CD4-positive, alpha-beta T cell treated with Interferon gamma for 1 hour (primary cell): ENCODE results near the gene NPHP1.
"Not testable (repeated sequence)": the region's sequence is repeated elsewhere in the genome, so short reads cannot be mapped to it uniquely, and the experiment has no call there.

ENCODE experiments used
- DNase-seq: peaks from one replicate; pipeline ENCODE4 v3.0.0-alpha.2; 2020

The NPHP1 gene

DNA sequence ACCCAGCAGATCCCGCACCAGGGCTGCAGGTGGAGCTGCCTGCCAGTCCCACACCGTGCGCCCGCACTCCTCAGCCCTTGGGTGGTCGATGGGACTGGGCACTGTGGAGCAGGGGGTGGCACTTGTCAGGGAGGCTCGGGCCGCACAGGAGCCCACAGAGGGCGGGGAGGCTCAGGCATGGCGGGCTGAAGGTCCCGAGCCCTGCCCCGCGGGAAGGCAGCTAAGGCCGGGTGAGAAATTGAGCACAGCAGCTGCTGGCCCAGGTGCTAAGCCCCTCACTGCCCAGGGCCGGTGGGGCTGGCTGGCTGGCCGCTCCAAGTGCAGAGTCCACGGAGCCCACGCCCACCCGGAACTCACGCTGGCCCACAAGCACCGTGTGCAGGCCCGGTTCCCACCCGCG, 14.6 kb downstream of the NPHP1 start:
- DNase-seq, result not testable (repeated sequence)

DNA sequence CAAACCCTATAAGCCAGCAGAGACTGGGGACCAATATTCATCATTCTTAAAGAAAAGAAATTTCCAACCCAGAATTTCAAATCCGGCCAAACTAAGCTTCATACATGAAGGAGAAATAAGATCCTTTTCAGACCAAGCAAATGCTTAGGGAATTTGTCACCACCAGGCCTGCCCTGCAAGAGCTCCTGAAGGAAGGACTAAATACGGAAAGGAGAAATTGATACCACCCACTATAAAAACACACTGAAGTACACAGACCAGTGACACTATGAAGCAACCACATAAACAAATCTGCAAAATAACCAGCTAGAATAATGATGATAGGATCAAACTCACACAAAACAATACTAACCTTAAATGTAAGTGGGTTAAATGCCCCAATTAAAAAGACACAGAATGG, 22.4 kb downstream of the NPHP1 start:
- DNase-seq, result no peak

DNA sequence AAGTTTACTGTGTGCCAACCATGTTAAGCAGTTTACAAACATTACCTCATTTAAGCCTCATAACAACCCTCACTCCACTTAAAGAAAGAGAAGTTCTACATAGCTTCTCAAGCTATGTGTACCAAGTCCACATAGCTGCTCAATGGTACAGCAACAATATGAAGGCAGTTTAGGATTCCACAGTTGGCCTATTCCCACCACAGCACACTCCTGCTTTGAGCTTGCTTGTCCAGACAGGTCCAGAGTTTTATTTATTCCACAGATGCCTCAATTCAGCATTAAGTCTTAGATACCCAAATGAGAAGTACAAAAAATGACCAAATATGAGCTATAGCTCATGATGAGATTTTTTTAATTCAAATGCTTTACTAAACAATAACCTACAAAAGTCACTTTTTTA, 24.8 kb downstream of the NPHP1 start:
- no peak for DNase-seq

DNA sequence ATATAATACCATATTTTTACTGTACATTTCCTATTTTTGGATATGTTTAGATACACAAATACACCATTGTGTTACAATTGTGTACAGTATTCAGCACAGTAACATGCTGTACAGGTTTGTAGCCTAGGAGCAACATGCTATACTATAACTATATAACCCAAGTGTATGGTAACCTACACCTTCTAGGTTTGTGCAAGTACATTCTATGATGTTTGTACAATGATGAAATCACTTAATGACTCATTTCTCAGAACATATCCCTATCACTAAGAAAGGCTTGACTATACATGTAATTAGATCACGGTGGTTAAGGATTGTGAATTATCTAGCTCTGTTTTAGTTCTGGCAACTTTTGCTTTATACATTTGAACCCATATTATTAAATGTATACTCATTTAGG, 31.3 kb downstream of the NPHP1 start:
- no peak for DNase-seq

DNA sequence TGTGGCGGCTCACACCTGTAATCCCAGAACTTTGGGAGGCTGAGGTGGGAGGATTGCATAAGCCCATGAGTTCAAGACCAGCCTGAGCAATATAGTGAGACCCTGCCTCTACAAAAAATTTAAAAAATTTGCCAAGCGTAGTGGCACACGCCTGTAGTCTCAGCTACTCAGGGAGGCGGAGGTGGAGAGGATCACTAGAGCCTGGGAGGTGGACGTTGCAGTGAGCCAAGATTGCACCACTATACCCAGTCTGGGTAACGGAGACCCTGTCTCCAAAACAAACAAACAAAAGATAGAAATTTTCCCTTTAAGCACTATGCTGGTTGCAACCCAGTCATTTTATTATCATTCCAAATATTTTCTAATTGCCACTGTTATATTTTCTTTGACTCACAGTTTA, 32.3 kb downstream of the NPHP1 start:
- DNase-seq, result no peak

DNA sequence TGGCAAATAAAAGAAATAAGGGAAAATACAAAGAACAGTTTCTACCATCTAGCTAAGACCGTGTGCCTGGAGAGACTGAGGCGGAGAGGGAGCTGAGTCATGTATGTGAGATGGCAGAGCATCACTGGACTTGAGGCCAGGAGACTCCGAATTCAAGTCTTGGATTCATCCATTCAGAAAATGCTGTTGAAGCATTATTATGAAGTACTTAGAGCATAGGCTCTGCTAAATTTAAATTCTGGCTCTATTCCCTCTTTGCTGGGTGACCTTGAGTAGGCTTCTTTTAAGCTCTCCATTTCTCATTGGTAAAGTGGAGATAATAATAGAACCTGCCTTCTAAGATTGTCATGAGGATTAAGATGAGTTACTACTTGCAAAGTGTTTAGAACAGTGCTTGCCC, 34.7 kb downstream of the NPHP1 start:
- no peak for DNase-seq

DNA sequence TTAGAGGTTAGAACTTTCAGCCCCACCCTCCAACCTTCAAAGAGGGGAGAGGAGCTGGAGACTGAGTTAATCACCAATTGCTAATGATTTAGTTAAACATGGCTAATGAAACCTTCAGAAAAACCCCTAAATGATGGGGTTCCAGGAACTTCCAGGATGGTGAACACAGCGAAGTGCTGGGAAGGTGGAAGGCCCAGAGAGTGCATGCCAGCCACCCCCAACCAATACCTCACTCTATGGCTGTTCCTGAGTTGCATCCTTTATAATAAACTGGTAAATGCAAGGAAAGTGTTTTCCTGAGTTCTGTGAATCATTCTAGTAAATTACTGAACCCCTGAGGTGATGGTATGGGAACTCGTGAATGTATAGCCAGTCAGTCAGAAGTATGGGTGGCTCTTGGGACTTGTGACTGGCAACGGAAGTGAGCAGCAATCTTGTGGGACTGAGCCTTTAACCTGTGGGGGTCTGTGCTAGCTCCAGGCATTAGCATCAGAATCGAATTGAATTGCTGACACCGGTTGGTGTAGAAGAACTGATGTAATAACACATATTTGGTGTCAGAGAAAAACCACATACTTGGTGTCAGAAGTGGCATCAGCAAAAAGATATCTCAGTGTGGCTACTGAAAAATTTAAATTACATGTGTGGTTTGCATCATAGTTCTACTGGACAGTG, 37.4 kb downstream of the NPHP1 start:
- no peak for DNase-seq

DNA sequence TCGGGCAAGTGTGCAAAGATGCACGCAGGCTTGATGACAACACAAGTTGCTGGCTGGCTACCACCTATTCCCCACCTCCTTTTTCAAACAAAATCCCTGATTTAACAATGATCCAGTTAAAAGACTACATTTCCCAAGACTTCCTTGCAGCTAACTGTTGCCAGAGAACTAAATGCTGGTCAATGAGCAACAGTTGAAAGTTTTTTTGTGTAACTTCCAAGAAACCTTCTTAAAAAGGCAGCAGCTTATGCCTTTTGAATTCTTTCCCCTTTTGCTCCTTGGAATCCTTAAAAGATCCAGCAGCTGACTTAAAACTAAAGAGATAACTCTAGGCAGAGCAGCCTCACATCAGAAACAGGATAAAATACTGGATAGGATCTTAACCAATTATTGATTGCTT, 38.5 kb downstream of the NPHP1 start:
- DNase-seq, result no peak

DNA sequence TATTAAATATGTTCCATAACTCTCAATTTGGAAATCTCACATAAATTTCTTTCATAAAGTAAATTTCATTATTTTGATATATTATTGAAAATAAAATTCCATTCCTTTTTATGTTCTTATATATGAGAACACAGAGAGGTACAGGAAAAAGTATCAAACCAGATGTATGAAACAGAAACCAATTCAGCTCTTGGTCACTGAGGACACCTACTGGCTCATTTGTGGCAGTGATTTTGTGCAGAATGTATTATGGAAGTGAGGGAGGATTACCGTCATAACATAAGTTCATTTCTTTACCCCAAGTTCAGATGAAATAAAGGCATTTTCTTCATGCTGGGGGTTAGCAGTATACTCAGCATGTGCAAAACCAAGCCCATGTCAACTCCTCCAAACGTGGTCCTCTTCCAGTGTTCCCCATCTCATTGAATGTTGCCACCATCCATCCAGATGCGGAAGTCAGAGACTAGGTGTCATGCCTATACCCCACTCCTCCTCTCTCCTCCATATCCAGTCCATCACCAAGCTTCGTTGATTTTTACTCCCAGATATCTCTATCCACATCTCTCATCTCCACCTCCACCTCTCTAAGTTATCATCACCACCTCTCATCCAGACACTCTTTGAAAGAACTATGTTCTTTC, 47.5 kb downstream of the NPHP1 start:
- no peak for DNase-seq

DNA sequence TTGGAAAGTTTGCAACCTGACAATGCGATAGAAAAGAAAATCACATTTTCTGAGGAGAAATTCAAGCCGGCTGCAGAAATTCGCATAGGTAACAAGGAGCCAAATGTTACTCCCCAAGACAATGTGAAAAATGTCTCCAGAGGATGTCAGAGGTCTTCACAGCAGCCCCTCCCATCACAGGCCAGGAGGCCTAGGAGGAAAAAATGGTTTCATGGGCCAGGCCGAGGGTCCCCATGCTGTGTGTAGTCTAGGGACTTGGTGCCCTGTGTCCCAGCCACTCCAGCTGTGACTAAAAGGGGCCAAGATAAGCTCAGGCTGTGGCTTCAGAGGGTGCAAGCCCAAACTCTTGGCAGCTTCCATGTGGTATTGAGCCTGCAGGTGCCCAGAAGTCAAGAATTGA, 50.0 kb downstream of the NPHP1 start:
- DNase-seq, result not testable (repeated sequence)

DNA sequence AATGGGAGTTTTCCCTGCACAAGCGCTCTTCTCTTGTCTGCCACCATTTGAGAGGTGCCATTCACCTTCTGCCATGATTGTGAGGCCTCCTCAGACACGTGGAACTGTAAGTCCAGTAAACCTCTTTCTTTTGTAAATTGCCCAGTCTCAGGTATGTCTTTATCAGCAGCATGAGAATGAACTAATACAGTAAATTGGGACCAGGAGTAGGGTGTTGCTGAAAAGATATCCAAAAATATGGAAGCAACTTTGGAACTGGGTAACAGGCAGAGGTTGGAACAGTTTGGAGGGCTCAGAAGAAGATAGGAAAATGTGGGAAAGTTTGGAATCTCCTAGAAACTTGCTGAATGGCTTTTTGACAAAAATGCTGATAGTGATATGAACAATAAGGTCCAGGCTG, 50.6 kb downstream of the NPHP1 start:
- not testable (repeated sequence) for DNase-seq

DNA sequence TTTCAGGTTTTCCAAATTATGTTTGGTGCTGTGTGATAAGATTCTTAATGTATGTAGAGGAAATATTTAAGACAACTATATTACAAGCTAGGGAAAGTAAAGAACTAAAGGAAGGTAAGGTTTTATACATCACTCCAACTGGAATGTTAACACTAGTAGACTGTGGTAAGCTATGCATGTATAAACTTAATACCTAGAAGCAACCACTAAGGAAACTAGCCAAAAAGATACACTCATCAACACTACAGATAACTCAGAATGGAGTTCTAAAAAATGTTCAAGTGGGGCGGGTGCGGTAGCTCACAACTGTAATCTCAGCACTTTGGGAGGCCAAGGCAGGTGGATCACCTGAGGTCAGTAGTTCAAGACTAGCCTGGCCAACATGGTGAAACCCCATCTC, 51.4 kb downstream of the NPHP1 start:
- no peak for DNase-seq

DNA sequence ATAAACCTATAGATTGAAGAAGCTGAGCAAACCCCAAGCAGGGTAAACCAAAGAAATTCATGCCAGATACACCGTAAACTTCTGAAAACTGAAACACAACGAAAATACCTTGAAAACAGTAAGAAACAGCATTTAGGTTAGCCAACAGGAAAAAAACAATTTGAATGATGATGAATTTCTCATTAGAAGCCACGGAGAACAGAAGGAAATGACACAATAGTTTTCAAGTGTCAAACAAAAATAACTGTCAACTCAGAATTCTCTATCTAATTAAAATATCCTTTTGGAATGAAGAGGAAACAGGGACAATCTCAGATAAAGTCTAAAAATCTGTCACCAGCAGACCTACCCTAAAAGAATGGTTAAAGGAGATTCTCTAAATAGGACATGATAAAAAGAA, 51.9 kb downstream of the NPHP1 start:
- DNase-seq, result no peak

DNA sequence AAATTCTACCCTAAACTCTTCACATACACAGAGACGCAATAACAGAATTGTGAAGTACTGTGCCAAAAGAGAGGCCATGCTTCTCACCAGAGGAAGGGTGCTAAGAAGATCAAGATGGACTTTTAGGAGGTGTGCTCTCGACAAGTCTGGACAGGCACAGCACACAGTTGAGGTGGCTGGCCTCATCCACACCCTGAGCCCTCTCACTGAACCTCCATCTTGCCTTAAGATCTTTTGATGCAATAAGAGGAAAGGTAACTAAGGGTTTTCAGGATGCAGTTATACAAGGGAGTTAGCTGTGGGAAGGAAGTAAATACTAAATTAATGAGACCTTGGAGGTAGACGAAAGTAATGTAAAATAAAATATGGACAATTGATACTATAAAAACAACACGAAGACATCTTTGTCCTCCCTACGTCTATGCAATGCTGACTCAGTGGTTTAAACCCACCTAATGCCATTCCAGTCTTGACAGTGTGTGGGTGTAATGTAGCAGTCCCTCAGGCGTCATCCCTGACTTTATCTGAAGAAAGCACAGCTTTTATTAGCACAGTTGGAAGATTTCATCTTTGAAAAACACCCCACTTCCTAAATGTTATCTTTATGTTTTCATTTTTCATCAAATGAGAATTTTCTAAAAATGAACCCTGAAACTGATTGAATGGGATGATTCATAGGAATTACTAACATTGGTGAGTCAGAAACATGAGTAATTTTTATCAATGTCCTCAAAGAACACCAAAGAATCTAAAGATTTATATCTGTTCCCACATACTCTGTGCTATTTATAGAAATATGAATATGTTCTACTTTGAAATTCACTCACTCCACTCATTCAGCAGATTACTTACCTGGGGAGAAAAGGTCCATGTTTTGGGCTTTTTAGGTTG, 55.2 kb downstream of the NPHP1 start:
- DNase-seq, result no peak

DNA sequence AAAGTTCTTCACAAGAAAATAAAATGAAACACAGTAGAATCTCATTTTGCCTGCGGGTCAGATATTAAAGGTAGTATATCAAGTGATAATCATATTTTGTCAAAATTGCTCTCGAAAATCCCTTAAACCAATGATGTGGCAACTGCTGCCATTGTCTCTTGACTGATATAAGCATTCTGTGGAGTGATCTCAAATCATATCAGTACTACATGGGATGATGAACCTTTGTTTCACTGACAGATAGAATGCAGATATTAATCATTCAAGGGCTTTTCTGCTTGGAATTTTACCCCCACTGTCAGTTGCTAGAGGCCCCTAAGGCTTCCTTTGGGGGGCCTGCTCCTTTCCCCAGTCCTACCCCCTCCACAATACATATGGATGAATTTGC, 57.9 kb downstream of the NPHP1 start:
- DNase-seq, result no peak

DNA sequence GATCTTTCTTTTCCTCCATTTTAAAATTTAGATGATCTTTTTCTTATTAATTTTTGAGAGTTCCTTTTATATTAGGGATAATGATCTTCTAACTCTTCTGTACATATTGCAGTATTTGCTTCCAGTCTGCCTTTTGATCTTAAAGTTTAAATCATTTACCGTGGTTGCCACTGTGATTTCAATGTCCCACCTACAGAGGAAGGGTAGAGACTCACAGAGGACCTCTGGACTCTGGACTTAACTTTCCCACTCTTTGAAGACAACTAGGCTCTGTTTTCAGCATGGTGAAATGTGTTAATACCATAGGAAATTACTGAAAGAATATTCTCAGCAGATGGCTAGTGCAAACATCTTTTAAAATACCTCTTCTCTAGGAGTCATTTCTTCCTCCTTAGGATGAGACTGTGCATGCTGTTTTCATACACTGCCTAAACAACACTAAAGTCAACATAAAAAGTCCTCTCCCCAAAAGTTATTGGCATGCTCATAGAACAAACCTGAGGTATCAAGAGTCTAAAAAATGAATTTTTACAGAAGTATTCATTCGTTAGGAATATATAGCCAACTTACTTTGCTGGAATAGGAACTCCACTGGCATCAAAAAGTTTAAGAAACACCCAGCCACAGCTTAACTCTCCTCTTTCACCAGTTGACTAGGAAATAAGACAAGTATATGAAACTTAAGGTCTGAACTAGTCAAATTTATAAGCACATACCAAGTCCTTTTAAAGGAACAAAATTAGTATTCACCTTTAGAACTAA, 58.4 kb downstream of the NPHP1 start:
- no peak for DNase-seq

DNA sequence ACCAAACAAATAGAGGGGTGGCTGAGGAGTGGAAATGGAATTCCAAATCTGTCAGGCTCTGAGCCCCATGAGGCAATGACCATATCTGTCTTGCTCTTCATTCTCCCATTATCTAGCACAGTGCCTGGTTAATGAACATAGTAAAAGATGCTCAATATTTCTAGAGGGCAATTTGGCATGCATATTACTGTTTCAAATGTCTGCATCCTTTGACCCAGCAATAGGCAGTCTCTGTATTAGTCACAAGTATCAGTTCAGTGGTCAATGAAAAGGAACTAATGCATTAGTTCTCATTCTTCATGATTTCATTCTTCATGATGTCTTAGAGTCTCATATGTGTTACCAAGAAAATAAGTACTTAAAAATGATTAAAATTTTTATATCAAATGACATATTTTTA, 60.8 kb downstream of the NPHP1 start:
- no peak for DNase-seq

DNA sequence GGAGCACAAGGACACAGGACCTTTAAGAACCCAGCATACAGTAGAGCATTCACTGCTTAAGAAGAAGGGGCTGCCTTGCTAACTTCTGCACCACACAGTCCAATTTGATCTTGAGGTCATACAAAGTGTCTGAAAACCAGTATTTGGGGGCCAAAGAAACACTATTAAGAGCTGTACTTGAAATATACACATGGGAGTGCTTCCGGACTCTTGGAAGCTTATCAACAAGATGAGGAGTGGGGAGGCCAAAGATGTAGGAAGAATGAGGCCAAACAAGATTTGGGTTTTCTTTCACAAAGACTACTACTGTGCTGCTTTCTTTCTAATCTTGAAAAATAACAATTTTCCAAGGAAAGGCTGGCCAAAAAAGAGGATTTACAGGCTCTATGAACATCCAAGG, 64.4 kb downstream of the NPHP1 start:
- no peak for DNase-seq

DNA sequence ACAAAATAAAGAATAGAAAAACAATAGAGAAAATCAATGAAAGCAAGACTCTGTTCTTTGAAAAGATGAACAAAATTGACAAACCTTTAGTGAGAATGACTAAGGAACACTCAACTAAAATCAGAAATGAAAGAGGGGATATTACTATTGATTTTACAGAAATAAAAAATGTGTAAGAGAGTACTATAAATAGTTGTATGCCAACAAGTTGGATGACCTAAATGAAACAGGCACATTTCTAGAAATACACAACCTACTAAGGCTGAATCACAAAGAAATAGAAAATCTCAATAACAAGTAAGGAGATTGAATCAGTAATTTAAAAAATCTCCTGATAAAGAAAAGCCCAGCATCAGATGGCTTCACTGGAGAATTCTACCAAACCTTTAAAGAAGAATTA, 70.8 kb downstream of the NPHP1 start:
- DNase-seq, result no peak

DNA sequence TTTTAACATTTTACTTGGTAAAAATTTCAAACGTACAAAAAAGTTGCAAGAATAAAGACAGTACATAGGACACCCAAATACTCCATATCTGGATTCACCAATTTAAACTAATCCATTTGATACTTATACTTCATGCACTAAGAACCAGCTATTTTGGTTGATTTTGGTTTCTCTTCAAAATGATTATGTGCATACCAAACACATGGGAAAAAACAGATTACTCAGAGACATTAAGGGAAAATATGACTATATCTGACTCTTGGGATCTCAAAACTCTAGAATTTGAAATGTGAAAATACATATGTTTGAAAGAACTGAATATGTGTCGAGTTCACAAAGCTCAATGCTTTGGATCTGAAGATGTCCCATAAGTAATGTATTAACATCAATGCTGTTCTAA, 73.6 kb downstream of the NPHP1 start:
- no peak for DNase-seq

DNA sequence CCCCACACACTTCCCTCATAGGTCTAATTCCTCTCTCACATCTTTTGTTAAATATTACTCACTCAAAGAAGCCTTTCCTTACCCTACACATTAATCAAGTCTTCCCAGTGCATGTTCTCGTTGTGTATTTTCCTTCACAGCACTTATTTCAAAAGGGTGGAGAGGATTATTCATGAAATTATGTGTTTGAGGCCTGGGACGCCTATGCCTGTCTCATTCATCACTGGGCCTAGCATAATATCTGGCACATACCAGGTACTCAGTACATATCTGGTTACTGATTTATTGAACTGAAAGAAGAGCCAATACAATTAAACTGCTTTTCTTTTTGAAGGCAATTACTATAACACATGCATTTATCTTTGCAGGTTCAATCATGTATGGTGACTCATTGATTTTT, 74.1 kb downstream of the NPHP1 start:
- DNase-seq, result no peak

DNA sequence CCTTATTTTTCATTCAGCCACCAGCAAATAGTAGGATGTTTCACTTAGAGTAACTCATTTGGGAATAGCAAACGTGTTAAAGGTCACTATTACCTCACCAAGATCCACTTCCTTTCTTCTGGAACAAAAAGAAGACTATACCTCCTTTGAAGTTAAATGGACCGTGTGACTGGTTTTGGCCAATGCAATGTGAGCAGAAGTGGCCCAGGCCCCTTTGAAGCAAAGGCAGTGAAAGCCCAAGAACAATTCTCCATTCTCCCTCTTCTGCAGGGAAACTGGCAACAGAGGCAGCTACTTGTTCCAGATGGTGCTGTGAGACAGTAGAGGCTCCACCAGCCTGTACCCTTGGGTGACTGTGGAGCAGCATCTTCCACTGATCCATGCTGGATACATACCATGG, 77.9 kb downstream of the NPHP1 start:
- DNase-seq, result no peak

DNA sequence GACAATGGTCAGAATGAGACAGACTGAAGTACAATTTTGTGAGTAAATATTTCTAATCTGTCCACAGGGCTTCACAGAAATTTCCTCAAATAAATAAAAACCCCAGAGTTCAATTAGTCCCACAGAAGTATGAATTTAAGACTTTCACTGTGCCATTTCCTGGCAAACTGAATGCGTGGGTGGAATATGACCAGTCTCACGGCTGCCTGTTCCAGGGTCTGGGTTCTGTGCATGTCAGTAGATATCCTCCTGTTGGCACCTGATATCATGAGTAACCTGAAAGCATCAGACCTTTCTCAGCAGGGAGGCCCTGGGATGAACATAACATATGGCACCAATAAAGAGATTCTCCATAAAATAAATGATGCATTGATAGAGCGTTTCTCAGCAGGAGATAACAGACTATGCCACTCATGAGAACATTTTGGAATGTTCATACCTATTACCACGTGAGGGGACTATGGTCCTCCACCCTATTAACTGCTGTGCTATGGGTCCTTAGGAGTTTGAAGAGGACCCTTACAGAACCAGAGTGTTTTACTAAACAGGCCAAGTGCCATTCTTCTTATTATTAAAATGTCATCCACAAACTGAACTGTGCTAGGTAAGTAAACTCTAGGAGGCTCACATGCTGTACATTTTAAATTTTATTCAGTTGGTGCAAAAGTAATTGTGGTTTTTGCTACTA, 78.6 kb downstream of the NPHP1 start:
- DNase-seq, result no peak
